ENCODE measurements around the gene HEPHL1.

- TF ChIP-seq CTCF (conservative IDR thresholded peaks at IDR 0.05 in 1 of 2, IDR thresholded peaks at IDR 0.05 in 1 of 2; ENCODE audit: low read depth in 1 of 2, low read length in 2 of 2) = no peak
- no peak for TF ChIP-seq EZH2 (IDR thresholded peaks at IDR 0.05; ENCODE audit: low read length, missing control alignments)
These were observed 8.9 kb downstream of the HEPHL1 start for GRCh38 chr11:94030059-94030458.
